NCI-H146 (cell line): ENCODE data around the gene IER2.
"Not testable (repeated sequence)": the region's sequence is repeated elsewhere in the genome, so short reads cannot be mapped to it uniquely, and the experiment has no call there.

Source experiments
- DNase-seq: peaks from one replicate; lab custom pipeline; 2025; lab: John Stamatoyannopoulos, UW

Gene IER2

DNA sequence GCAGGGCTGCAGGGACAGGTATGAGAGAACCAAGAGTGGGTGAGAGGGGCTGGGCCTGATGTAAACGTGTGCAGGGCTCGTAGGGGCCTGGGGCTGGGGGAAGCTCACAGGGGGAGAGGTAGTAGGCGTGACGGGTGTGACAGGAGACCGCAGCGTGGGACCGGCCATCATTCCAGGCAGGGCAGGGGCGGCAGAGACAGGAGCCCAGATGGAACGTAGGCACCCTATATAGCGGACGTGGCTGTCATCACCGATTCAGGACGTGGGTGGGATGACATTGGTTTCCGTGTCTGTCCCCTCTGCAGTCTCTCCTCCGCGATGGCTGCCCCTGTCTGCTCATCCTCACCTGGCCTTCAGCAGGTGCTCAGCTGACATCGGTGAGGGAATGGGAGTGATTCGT is 48.4 kb downstream of the IER2 start:
- DNase-seq: no peak

DNA sequence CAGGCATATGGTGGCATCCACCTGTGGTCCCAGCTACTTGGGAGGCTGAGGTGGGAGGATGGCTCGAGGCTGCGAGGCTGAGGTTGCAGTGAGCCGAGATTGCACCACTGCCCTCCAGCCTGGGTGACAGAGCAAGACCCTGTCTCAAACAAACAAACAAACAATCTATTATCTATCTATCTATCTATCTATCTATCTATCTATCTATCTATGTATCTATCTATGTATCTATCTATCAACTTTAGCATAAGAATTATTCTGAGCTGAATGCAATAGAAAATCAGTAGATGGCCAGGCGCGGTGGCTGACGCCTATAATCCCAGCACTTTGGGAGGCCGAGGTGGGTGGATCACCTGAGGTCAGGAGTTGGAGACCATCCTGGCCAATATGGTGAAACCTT is 51.9 kb downstream of the IER2 start:
- not testable (repeated sequence) for DNase-seq
